GM12878 (cell line): ENCODE measurements around the gene CCDC9B. TPM values are rescaled to one million over a fixed set of nuclear protein-coding genes. Genes with fewer than 3 reads are reported as not detected.

ENCODE experiments used
- ATAC-seq: fragments of 200-7000 bp; cut with Tn5 transposase; 3 replicates; pipeline ENCODE4 v1.9.1; 2020; ENCODE audit warnings: mild to moderate bottlenecking, moderate library complexity
- BruUV-seq: library from RNA; stranded (reverse); fragments of 400-500 nt; replicated peaks from 2 replicates; lab custom pipeline; 2021; lab: Mats Ljungman, UMichigan
- CTCF ChIA-PET: fragments of 300-600 bp; sonication (Branson Sonifier 250); formaldehyde crosslinking; extraction: SDS; loops from one replicate; lab custom pipeline; 2021; ENCODE audit warnings: inconsistent platforms; lab: Yijun Ruan, JAX
- POLR2A ChIA-PET: fragments of 350-600 bp; formaldehyde crosslinking; extraction: SDS; loops from one replicate; lab custom pipeline; 2021; ENCODE audit warnings: inconsistent platforms; lab: Charles Lee
- RAD21 ChIA-PET: fragments of 300-600 bp; sonication (Branson Sonifier 250); formaldehyde crosslinking; loops from one replicate; lab custom pipeline; 2023; ENCODE audit warnings: antibody characterized with exemption; ENCODE audit not compliant: unreplicated experiment; lab: Charles Lee
- SMC1A ChIA-PET: fragments of 300-600 bp; sonication (Branson Sonifier 250); formaldehyde crosslinking; loops from one replicate; lab custom pipeline; 2023; ENCODE audit not compliant: unreplicated experiment, uncharacterized antibody; lab: Charles Lee
- DNase-seq: peaks from one replicate; pipeline ENCODE4 v3.0.0-alpha.2; 2011; ENCODE audit warnings: low read depth, low spot score
- FAIRE-seq: peaks from 3 replicates; lab custom pipeline; 2011; peaks lifted over from hg19 to GRCh38; lab: Jason Lieb, UNC
- H2AFZ ChIP-seq: 2 replicates; pipeline ENCODE4 v1.6.0; 2011; ENCODE audit warnings: low read depth, low read length, control low read depth; ENCODE audit not compliant: control insufficient read depth
- H3K27ac ChIP-seq: 2 replicates; pipeline ENCODE4 v1.5.1; 2011; ENCODE audit warnings: control low read depth; ENCODE audit not compliant: control insufficient read depth, insufficient read depth
- H3K27me3 ChIP-seq, 2 experiments: replicated peaks in 1 of 2; 2 replicates each; pipeline versions ENCODE4 v1.6.0 to v1.6.1; 2011; ENCODE audit warnings: low read length in 1 of 2; ENCODE audit not compliant: control insufficient read depth in 2 of 2, insufficient read depth in 2 of 2
- H3K36me3 ChIP-seq, 2 experiments: 2 replicates each; pipeline ENCODE4 v1.5.1; 2011; ENCODE audit warnings: low read length in 1 of 2; ENCODE audit not compliant: control insufficient read depth in 2 of 2, insufficient read depth in 2 of 2
- H3K4me1 ChIP-seq: 2 replicates; pipeline ENCODE4 v1.6.1; 2011; ENCODE audit warnings: mild to moderate bottlenecking, low read length, moderate library complexity, mixed read lengths; ENCODE audit not compliant: control insufficient read depth, insufficient read depth
- H3K4me2 ChIP-seq: 2 replicates; pipeline ENCODE4 v1.6.0; 2011; ENCODE audit warnings: control low read depth; ENCODE audit not compliant: control insufficient read depth, insufficient read depth
- H3K4me3 ChIP-seq: fragments of 200-600 bp; sonication (generic); 2 replicates; pipeline ENCODE4 v1.5.1; 2016
- H3K79me2 ChIP-seq: 2 replicates; pipeline ENCODE4 v1.6.0; 2011; ENCODE audit warnings: low read length; ENCODE audit not compliant: control insufficient read depth, insufficient read depth
- H3K9ac ChIP-seq: 2 replicates; pipeline ENCODE4 v1.8.0; 2011; ENCODE audit warnings: low read length, control low read depth, mixed read lengths; ENCODE audit not compliant: control insufficient read depth, insufficient read depth
- H3K9me3 ChIP-seq: replicated peaks from 3 replicates; pipeline ENCODE4 v1.5.1; 2011; ENCODE audit warnings: mild to moderate bottlenecking, low read length; ENCODE audit not compliant: control insufficient read depth, insufficient read depth
- H4K20me1 ChIP-seq: 2 replicates; pipeline ENCODE4 v1.6.0; 2011; ENCODE audit not compliant: control insufficient read depth, insufficient read depth
- ESRRA ChIP-seq: IDR thresholded peaks from 2 replicates; pipeline ENCODE4 v1.6.1; 2012; ENCODE audit warnings: mild to moderate bottlenecking, low read length, improper control_type of control experiment
- HCFC1 ChIP-seq: fragments of 150-350 bp; IDR thresholded peaks from 2 replicates; pipeline ENCODE4 v1.6.1; 2014; ENCODE audit warnings: low read length
- PAX8 ChIP-seq: fragments of 450-650 bp; IDR thresholded peaks from 2 replicates; pipeline ENCODE4 v1.6.1; 2017; ENCODE audit warnings: mild to moderate bottlenecking, moderate library complexity
- POLR2AphosphoS5 ChIP-seq: IDR thresholded peaks from 2 replicates; pipeline ENCODE4 v1.6.1; 2011; ENCODE audit warnings: mild to moderate bottlenecking, low read length, inconsistent platforms
- ZBED1 ChIP-seq: IDR thresholded peaks from 2 replicates; pipeline ENCODE4 v1.6.1; 2016; ENCODE audit warnings: borderline replicate concordance
- WGBS: methylation state at CpG from one replicate; pipeline ENCODE4 v1.1.6; 2016; ENCODE audit warnings: low lambda C conversion rate; ENCODE audit not compliant: insufficient replicate concordance, insufficient coverage; ENCODE audit errors: missing lambda C conversion rate; 5-methylcytosine and 5-hydroxymethylcytosine counted together
- in situ Hi-C: fragments of 300-500 bp; cut with MboI; formaldehyde crosslinking; loops from 9 replicates; pipeline ENCODE4 v1.14.3; 2018; ENCODE audit warnings: mixed read lengths
- intact Hi-C: fragments of 100-400 bp; cut with micrococcal nuclease; formaldehyde crosslinking; loops from one replicate; pipeline ENCODE4 v1.14.2; 2022; ENCODE audit not compliant: unreplicated experiment
- polyA plus RNA-seq, 11 experiments: library from polyadenylated mRNA; depleted of rRNA in 4 of 11; unstranded in 6 of 11; stranded (reverse) in 5 of 11; fragments of >200 nt; fragmentation: Nextera tagmentation in 4 of 11; fragmentation: Illumina TruSeq in 1 of 11; extraction: Ambion mirVana in 4 of 11; extraction: Trizol in 1 of 11; gene quantifications; 1 replicate in 1 of 11; 2 replicates in 10 of 11; pipeline versions ENCODE4 v1.2.1 to v1.2.3, GENCODE V29; 2011 to 2016; ENCODE audit warnings: inconsistent platforms in 2 of 11, missing spikeins in 2 of 11, low read depth in 1 of 11
- total RNA-seq, 4 experiments: library from RNA; depleted of rRNA in 3 of 4; stranded (reverse); fragments of >200 nt in 3 of 4; fragmentation: Illumina TruSeq in 1 of 4; extraction: Trizol in 1 of 4; gene quantifications; 2 replicates each; pipeline versions ENCODE4 v1.2.1 to v1.2.3, GENCODE V29; 2013 to 2021
- TF ChIP-seq, protein P1 (sequence below): fragments of 450-650 bp; formaldehyde crosslinking; IDR thresholded peaks from 2 replicates; pipeline ENCODE4 v1.4.0; 2020; ENCODE audit warnings: mild to moderate bottlenecking, moderate library complexity

CCDC9B gene
- total and polyA plus RNA-seq, 10 of the 15 experiments (the other 5 are each of a cell fraction or from before 2014, with no cell fraction given), result 0.01 to 0.08 (median 0.03) TPM; not detected in 6

DNA sequence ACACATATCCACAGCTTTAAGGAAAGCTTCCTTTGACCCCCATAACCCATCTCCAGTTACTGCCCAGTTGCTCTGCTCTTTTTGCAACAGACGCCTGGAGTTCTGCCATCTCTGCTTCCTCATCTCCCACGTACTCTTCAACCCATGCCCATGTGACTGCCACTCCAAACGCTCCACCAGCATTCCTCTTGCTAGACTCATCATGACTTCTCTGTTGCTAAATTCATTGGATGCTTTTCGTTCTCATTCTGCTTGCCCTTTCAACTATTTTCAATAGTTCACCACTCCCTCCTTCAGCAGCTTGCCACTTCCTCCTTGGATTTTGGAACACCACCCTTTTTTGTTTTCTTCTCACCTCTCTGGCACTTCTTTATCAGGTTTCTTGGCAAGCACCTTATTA, 39.1 kb upstream of the CCDC9B start:
- WGBS, result 23% methylated on average over 4 of the region's 4 CpGs
- H2AFZ ChIP-seq, result no peak overlapping the region
- CTCF ChIA-PET, result interaction anchor here (1.0 to 1.5 kb wide), 2 partner anchors 8 to 27 kb away, joined by 4 read pairs; no protein-coding TSS in a partner anchor
- POLR2A ChIA-PET, result interaction anchor here (0.6 kb wide), 1 partner anchor 526 kb away, joined by 9 read pairs; no protein-coding TSS in a partner anchor
- SMC1A ChIA-PET, result no interaction called here
- BruUV-seq, result no TSS peak
- no peak overlapping the region for H3K9ac ChIP-seq
- DNase-seq, result no peak
- no peak overlapping the region for H3K4me3 ChIP-seq
- H3K4me1 ChIP-seq, result peaks cover 3% of the 10 kb centered on the region; the same call in 1 of the 2 replicates
- no peak overlapping the region for H3K4me2 ChIP-seq
- FAIRE-seq, result no peak
- no peaks in the 10 kb centered on the region for H4K20me1 ChIP-seq
- RAD21 ChIA-PET, result no interaction called here
- no peaks in the 10 kb centered on the region for H3K27me3 ChIP-seq
- intact Hi-C loops, result no loop called here
- no peaks in the 10 kb centered on the region for H3K9me3 ChIP-seq
- TF ChIP-seq HCFC1 (no peak), ZBED1 (no peak)
- TF ChIP-seq, all 136 proteins: peak for 0
- no peaks in the 10 kb centered on the region for H3K36me3 ChIP-seq
- H3K27ac ChIP-seq, result no peak overlapping the region
- peaks cover 19% of the 10 kb centered on the region for H3K79me2 ChIP-seq
- ATAC-seq, result no peak
- in situ Hi-C loops, result no loop called here

DNA sequence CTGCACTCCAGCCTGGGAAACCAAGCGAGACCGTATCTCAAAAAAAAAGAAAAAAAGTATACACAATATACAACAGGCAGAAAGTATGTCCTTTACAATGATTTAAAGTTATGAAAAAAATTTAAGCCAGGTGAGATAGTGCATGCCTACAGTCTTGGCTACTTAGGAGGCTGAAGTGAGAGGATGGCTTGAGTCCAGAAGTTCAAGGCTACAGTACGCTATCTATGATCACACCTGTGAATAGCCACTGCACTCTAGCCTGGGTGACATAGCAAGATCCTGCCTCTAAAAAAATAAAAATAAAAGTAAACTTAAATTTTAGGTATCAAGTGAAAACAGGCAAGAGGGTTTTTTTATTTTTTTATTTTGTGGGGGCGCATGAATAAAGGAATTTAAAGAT, 38.6 kb upstream of the CCDC9B start:
- no peak for FAIRE-seq
- no peak overlapping the region for H3K4me2 ChIP-seq
- POLR2A ChIA-PET, result interaction anchor here (0.7 kb wide), 1 partner anchor 12 kb away, joined by 4 read pairs; no protein-coding TSS in a partner anchor

More for the DNA sequence above, 38.6 kb upstream of the CCDC9B start:
- Histone ChIP-seq H3K27me3 (no peaks in the 10 kb centered on the region), H4K20me1 (no peaks in the 10 kb centered on the region)
- intact Hi-C loops, result no loop called here
- TF ChIP-seq PAX8 (no peak), POLR2AphosphoS5 (no peak), ESRRA (no peak)
- TF ChIP-seq, protein P1, sequence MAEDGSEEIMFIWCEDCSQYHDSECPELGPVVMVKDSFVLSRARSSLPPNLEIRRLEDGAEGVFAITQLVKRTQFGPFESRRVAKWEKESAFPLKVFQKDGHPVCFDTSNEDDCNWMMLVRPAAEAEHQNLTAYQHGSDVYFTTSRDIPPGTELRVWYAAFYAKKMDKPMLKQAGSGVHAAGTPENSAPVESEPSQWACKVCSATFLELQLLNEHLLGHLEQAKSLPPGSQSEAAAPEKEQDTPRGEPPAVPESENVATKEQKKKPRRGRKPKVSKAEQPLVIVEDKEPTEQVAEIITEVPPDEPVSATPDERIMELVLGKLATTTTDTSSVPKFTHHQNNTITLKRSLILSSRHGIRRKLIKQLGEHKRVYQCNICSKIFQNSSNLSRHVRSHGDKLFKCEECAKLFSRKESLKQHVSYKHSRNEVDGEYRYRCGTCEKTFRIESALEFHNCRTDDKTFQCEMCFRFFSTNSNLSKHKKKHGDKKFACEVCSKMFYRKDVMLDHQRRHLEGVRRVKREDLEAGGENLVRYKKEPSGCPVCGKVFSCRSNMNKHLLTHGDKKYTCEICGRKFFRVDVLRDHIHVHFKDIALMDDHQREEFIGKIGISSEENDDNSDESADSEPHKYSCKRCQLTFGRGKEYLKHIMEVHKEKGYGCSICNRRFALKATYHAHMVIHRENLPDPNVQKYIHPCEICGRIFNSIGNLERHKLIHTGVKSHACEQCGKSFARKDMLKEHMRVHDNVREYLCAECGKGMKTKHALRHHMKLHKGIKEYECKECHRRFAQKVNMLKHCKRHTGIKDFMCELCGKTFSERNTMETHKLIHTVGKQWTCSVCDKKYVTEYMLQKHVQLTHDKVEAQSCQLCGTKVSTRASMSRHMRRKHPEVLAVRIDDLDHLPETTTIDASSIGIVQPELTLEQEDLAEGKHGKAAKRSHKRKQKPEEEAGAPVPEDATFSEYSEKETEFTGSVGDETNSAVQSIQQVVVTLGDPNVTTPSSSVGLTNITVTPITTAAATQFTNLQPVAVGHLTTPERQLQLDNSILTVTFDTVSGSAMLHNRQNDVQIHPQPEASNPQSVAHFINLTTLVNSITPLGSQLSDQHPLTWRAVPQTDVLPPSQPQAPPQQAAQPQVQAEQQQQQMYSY, result no peak
- TF ChIP-seq, all 136 proteins: peak for 0
- H2AFZ ChIP-seq, result no peak overlapping the region
- no peak overlapping the region for H3K4me3 ChIP-seq
- BruUV-seq, result no TSS peak
- ATAC-seq (no peak), DNase-seq (no peak)
- H3K79me2 ChIP-seq, result peaks cover 15% of the 10 kb centered on the region
- H3K4me1 ChIP-seq, result peaks cover 2% of the 10 kb centered on the region; the same call in 1 of the 2 replicates
- no peaks in the 10 kb centered on the region for H3K9me3 ChIP-seq
- no peak overlapping the region for H3K9ac ChIP-seq
- ChIA-PET CTCF (interaction anchor here (1.5 kb wide), 1 partner anchor 28 kb away, joined by 4 read pairs; no protein-coding TSS in a partner anchor), SMC1A (interaction anchor here (1.7 kb wide), 1 partner anchor 19 kb away, joined by 3 read pairs; no protein-coding TSS in a partner anchor), RAD21 (no interaction called here)
- in situ Hi-C loops, result no loop called here
- 95% methylated on average over 4 of the region's 4 CpGs for WGBS
- H3K36me3 ChIP-seq, result no peaks in the 10 kb centered on the region
- H3K27ac ChIP-seq, result no peak overlapping the region
